NB4 (cell line): ENCODE results near the gene ASPRV1.

ENCODE experiments used
- CTCF ChIP-seq: IDR thresholded peaks from one replicate; pipeline ENCODE4 v1.5.1; 2012; ENCODE audit warnings: low read depth, low read length
- MYC ChIP-seq: IDR thresholded peaks from 2 replicates; pipeline ENCODE4 v1.6.1; 2011; ENCODE audit warnings: low read depth, low read length
- POLR2A ChIP-seq: IDR thresholded peaks from 2 replicates; pipeline ENCODE4 v1.6.1; 2011; ENCODE audit warnings: mild to moderate bottlenecking; ENCODE audit not compliant: insufficient read length; ENCODE audit errors: extremely low read depth
- TF ChIP-seq, protein P1 (sequence below): IDR thresholded peaks from 2 replicates; pipeline ENCODE4 v1.6.1; 2011; ENCODE audit warnings: low read depth, low read length

- TF ChIP-seq, protein P1, sequence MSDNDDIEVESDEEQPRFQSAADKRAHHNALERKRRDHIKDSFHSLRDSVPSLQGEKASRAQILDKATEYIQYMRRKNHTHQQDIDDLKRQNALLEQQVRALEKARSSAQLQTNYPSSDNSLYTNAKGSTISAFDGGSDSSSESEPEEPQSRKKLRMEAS = no peak
- TF ChIP-seq CTCF (no peak), MYC (no peak), POLR2A (no peak)
Observed at GRCh38 chr2:69983392-69983966, 22.0 kb upstream of the ASPRV1 start.
